Neural crest cell (in vitro differentiated cells): ENCODE measurements around the gene BPTF. TPM values are rescaled to one million over a fixed set of nuclear protein-coding genes. Genes with fewer than 3 reads are reported as not detected.

Experiments used
- DNase-seq: peaks from one replicate; pipeline ENCODE4 v3.0.0; 2021; ENCODE audit warnings: low read depth, mixed read lengths, low spot score
- H3K27ac Mint-ChIP-seq: one replicate; pipeline ENCODE4 v1.8.0; 2021; ENCODE audit warnings: mild to moderate bottlenecking, mixed read lengths; ENCODE audit not compliant: unreplicated experiment
- H3K27me3 Mint-ChIP-seq: 2 replicates; pipeline ENCODE4 v1.8.0; 2021; ENCODE audit warnings: low read depth, mild to moderate bottlenecking, mixed read lengths
- H3K36me3 Mint-ChIP-seq: 2 replicates; pipeline ENCODE4 v1.8.0; 2021; ENCODE audit warnings: low read depth, mild to moderate bottlenecking, mixed read lengths
- H3K4me1 Mint-ChIP-seq: 2 replicates; pipeline ENCODE4 v1.8.0; 2021; ENCODE audit warnings: mixed read lengths
- H3K4me3 Mint-ChIP-seq: one replicate; pipeline ENCODE4 v1.8.0; 2021; ENCODE audit warnings: mild to moderate bottlenecking, mixed read lengths
- H3K9me3 Mint-ChIP-seq: 2 replicates; pipeline ENCODE4 v1.8.0; 2021; ENCODE audit warnings: mixed read lengths
- CTCF ChIP-seq: fragments of 200-600 bp; sonication (generic); conservative IDR thresholded peaks from 2 replicates; pipeline ENCODE4 v1.5.0; 2021; ENCODE audit warnings: antibody characterized with exemption, mild to moderate bottlenecking
- total RNA-seq: library from RNA; stranded (reverse); gene quantifications from 2 replicates; pipeline ENCODE4 v1.2.1, GENCODE V29; 2021

Gene BPTF
- total RNA-seq, 1 donor from 2014 or later, result 158 TPM

- Mint-ChIP-seq H3K4me1 (peaks cover 27% of the 10 kb centered on the region), H3K27ac (no peak overlapping the region), H3K4me3 (peak overlapping the region; percentile 82), H3K27me3 (peaks cover 23% of the 10 kb centered on the region), H3K36me3 (no peaks in the 10 kb centered on the region), H3K9me3 (no peaks in the 10 kb centered on the region)
- no peak for DNase-seq
- TF ChIP-seq CTCF, result no peak
These were observed 173.2 kb downstream of the BPTF start for GRCh38 chr17:67998466-67998865.

GRCh38 chr17:67999291-67999911 is 174.1 kb downstream of the BPTF start:
- TF ChIP-seq CTCF, result no peak
- Mint-ChIP-seq H3K27me3 (peaks cover 23% of the 10 kb centered on the region), H3K4me1 (peaks cover 22% of the 10 kb centered on the region)

GRCh38 chr17:68004201-68004600 is 178.9 kb downstream of the BPTF start:
- no peak for TF ChIP-seq CTCF
- Mint-ChIP-seq H3K27ac (no peak overlapping the region), H3K9me3 (no peaks in the 10 kb centered on the region), H3K4me3 (no peak overlapping the region), H3K4me1 (no peaks in the 10 kb centered on the region), H3K36me3 (no peaks in the 10 kb centered on the region), H3K27me3 (no peaks in the 10 kb centered on the region)
- DNase-seq, result no peak

More at GRCh38 chr17:67999291-67999911, 174.1 kb downstream of the BPTF start:
- Mint-ChIP-seq H3K27ac (no peak overlapping the region), H3K9me3 (no peaks in the 10 kb centered on the region), H3K4me3 (no peak overlapping the region), H3K36me3 (no peaks in the 10 kb centered on the region)
- DNase-seq, result no peak

- Mint-ChIP-seq H3K36me3 (no peaks in the 10 kb centered on the region), H3K4me3 (no peak overlapping the region), H3K27ac (no peak overlapping the region), H3K9me3 (no peaks in the 10 kb centered on the region), H3K4me1 (peaks cover 6% of the 10 kb centered on the region), H3K27me3 (no peaks in the 10 kb centered on the region)
- DNase-seq, result no peak
- no peak for TF ChIP-seq CTCF
These were observed 181.5 kb downstream of the BPTF start for GRCh38 chr17:68006797-68007196.

- peaks cover 3% of the 10 kb centered on the region for H3K27me3 Mint-ChIP-seq
- no peaks in the 10 kb centered on the region for H3K36me3 Mint-ChIP-seq
- H3K4me3 Mint-ChIP-seq, result peak overlapping the region; percentile 42
- no peaks in the 10 kb centered on the region for H3K9me3 Mint-ChIP-seq
- peak; percentile 72 for TF ChIP-seq CTCF
- H3K27ac Mint-ChIP-seq, result no peak overlapping the region
- DNase-seq, result peak; percentile 67
- H3K4me1 Mint-ChIP-seq, result peaks cover 9% of the 10 kb centered on the region
These were observed 185.9 kb downstream of the BPTF start for GRCh38 chr17:68011199-68011665.
